CD4-positive, alpha-beta T cell (primary cell): ENCODE results near the gene CLEC4M. TPM values are rescaled to one million over a fixed set of nuclear protein-coding genes. Genes with fewer than 3 reads are reported as not detected.

Experiments used
- ATAC-seq: fragments of 200-7000 bp; cut with Tn5 transposase; one replicate; pipeline ENCODE4 v1.10.0; 2022; ENCODE audit warnings: mild to moderate bottlenecking; ENCODE audit not compliant: poor library complexity
- CTCF ChIA-PET: fragments of 350-600 bp; sonication (Branson Sonifier 250); formaldehyde crosslinking; loops from one replicate; lab custom pipeline; 2021; ENCODE audit warnings: antibody characterized with exemption, inconsistent platforms; lab: Charles Lee
- POLR2A ChIA-PET: fragments of 350-600 bp; sonication (Branson Sonifier 250); formaldehyde crosslinking; loops from one replicate; lab custom pipeline; 2021; ENCODE audit warnings: antibody characterized with exemption, inconsistent platforms; lab: Charles Lee
- DNase-seq, 14 experiments: peaks; one replicate each; pipeline ENCODE4 v3.0.0-alpha.2; 2013 to 2020; ENCODE audit warnings: mixed read lengths in 2 of 14
- H3K27ac ChIP-seq, 2 donors: one replicate each; pipeline versions ENCODE4 v1.5.1 to v1.7.0; 2013; ENCODE audit warnings: low read length in 2 of 2, low read depth in 1 of 2, mild to moderate bottlenecking in 1 of 2
- H3K27me3 ChIP-seq, 2 experiments: 1 replicate in 1 of 2; 2 replicates in 1 of 2; pipeline versions ENCODE4 v1.6.1 to v1.7.0; 2013; ENCODE audit warnings: low read length in 2 of 2, control low read depth in 1 of 2, mild to moderate bottlenecking in 1 of 2, moderate library complexity in 1 of 2; ENCODE audit not compliant: insufficient read depth in 2 of 2, control insufficient read depth in 1 of 2
- H3K36me3 ChIP-seq: one replicate; pipeline ENCODE4 v1.6.1; 2013; ENCODE audit warnings: low read length, control low read depth; ENCODE audit not compliant: insufficient read depth
- H3K4me1 ChIP-seq: one replicate; pipeline ENCODE4 v1.6.1; 2013; ENCODE audit warnings: low read length, control low read depth; ENCODE audit not compliant: insufficient read depth
- H3K4me3 ChIP-seq: one replicate; pipeline ENCODE4 v1.5.1; 2013; ENCODE audit warnings: mild to moderate bottlenecking, low read length, moderate library complexity
- H3K9me3 ChIP-seq, 2 experiments: 1 replicate in 1 of 2; 2 replicates in 1 of 2; pipeline versions ENCODE4 v1.6.1 to v1.7.0; 2013; ENCODE audit warnings: low read length in 2 of 2, mild to moderate bottlenecking in 2 of 2, control low read depth in 1 of 2, moderate library complexity in 1 of 2; ENCODE audit not compliant: control insufficient read depth in 1 of 2, insufficient read depth in 1 of 2
- H3K27ac Mint-ChIP-seq: one replicate; pipeline ENCODE4 v1.8.0; 2020; ENCODE audit warnings: mixed read lengths
- H3K27me3 Mint-ChIP-seq: one replicate; pipeline ENCODE4 v1.8.0; 2021; ENCODE audit warnings: mixed read lengths
- H3K36me3 Mint-ChIP-seq: one replicate; pipeline ENCODE4 v1.8.0; 2021; ENCODE audit warnings: low read depth, mixed read lengths
- H3K4me1 Mint-ChIP-seq: one replicate; pipeline ENCODE4 v1.8.0; 2021; ENCODE audit warnings: low read depth, mixed read lengths
- H3K4me3 Mint-ChIP-seq: one replicate; pipeline ENCODE4 v1.8.0; 2020; ENCODE audit warnings: mild to moderate bottlenecking, mixed read lengths
- H3K9me3 Mint-ChIP-seq: one replicate; pipeline ENCODE4 v1.8.0; 2020; ENCODE audit warnings: mixed read lengths
- CTCF ChIP-seq: fragments of 200-600 bp; IDR thresholded peaks from one replicate; pipeline ENCODE4 v1.8.0; 2022; ENCODE audit warnings: antibody characterized with exemption, mild to moderate bottlenecking
- intact Hi-C, 2 experiments: fragments of 100-400 bp; cut with DNase I in 1 of 2; cut with micrococcal nuclease in 1 of 2; formaldehyde crosslinking; loops; one replicate each; pipeline versions ENCODE4 v1.15.1 to v1.9.0; 2023 to 2025; cut with DNase I, micrococcal nuclease
- total RNA-seq, 174 experiments: library from RNA in 2 of 174; stranded (reverse) in 2 of 174; gene quantifications; one replicate each; pipeline ENCODE4 v1.2.3 and lab custom pipeline; 2021 to 2026

CLEC4M gene
- total RNA-seq, 2 experiments from 2014 or later = not detected

GRCh38 chr19:7739211-7739755, 23.8 kb upstream of the CLEC4M start:
- no peaks in the 10 kb centered on the region for H3K9me3 ChIP-seq
- CTCF ChIA-PET = no interaction called here
- no peak overlapping the region for H3K27ac Mint-ChIP-seq
- H3K27ac ChIP-seq = no peak overlapping the region
- H3K27me3 Mint-ChIP-seq = peaks cover 26% of the 10 kb centered on the region
- no peaks in the 10 kb centered on the region for H3K9me3 Mint-ChIP-seq
- no peaks in the 10 kb centered on the region for H3K4me1 ChIP-seq
- no peaks in the 10 kb centered on the region for H3K4me1 Mint-ChIP-seq
- no peak for TF ChIP-seq CTCF
- intact Hi-C loops = no loop called here
- ATAC-seq = no peak
- no peak overlapping the region for H3K4me3 ChIP-seq
- DNase-seq = no peak
- no peaks in the 10 kb centered on the region for H3K36me3 ChIP-seq
- H3K4me3 Mint-ChIP-seq = no peak overlapping the region
- H3K36me3 Mint-ChIP-seq = no peaks in the 10 kb centered on the region
- no peaks in the 10 kb centered on the region for H3K27me3 ChIP-seq
- POLR2A ChIA-PET = no interaction called here

GRCh38 chr19:7739801-7740681, 23.0 kb upstream of the CLEC4M start:
- H3K4me3 Mint-ChIP-seq = no peak overlapping the region
- no peak for ATAC-seq
- Histone ChIP-seq H3K36me3 (no peaks in the 10 kb centered on the region), H3K4me3 (no peak overlapping the region), H3K4me1 (no peaks in the 10 kb centered on the region), H3K27me3 (no peaks in the 10 kb centered on the region), H3K9me3 (no peaks in the 10 kb centered on the region), H3K27ac (no peak overlapping the region)
- H3K36me3 Mint-ChIP-seq = no peaks in the 10 kb centered on the region
- intact Hi-C loops = no loop called here
- CTCF ChIA-PET = no interaction called here
- no peak overlapping the region for H3K27ac Mint-ChIP-seq
- TF ChIP-seq CTCF = no peak
- DNase-seq = no peak
- no peaks in the 10 kb centered on the region for H3K9me3 Mint-ChIP-seq
- POLR2A ChIA-PET = no interaction called here
- peaks cover 23% of the 10 kb centered on the region for H3K27me3 Mint-ChIP-seq
- no peaks in the 10 kb centered on the region for H3K4me1 Mint-ChIP-seq

GRCh38 chr19:7740682-7741054, 22.4 kb upstream of the CLEC4M start:
- Histone ChIP-seq H3K4me1 (no peaks in the 10 kb centered on the region), H3K9me3 (no peaks in the 10 kb centered on the region), H3K27me3 (no peaks in the 10 kb centered on the region), H3K36me3 (no peaks in the 10 kb centered on the region), H3K4me3 (no peak overlapping the region), H3K27ac (no peak overlapping the region)
- CTCF ChIA-PET = no interaction called here
- Mint-ChIP-seq H3K27me3 (peaks cover 19% of the 10 kb centered on the region), H3K27ac (no peak overlapping the region), H3K36me3 (no peaks in the 10 kb centered on the region), H3K4me3 (no peak overlapping the region), H3K9me3 (no peaks in the 10 kb centered on the region), H3K4me1 (no peaks in the 10 kb centered on the region)
- POLR2A ChIA-PET = no interaction called here
- intact Hi-C loops = no loop called here
- ATAC-seq (no peak), DNase-seq (no peak)
- no peak for TF ChIP-seq CTCF
